ENCODE results near the gene TAB2. TPM values are rescaled to one million over a fixed set of nuclear protein-coding genes. Genes with fewer than 3 reads are reported as not detected.

TAB2 gene
- total RNA-seq, 1 donor from 2014 or later, result 50.2 TPM

- DNase-seq, result no peak
These were observed 53.6 kb downstream of the TAB2 start for GRCh38 chr6:149371154-149371553.

- no peak for DNase-seq
These were observed 54.5 kb downstream of the TAB2 start for GRCh38 chr6:149372062-149372461.

GRCh38 chr6:149373511-149373910, 56.0 kb downstream of the TAB2 start:
- DNase-seq, result no peak

GRCh38 chr6:149379977-149380376, 62.5 kb downstream of the TAB2 start:
- DNase-seq, result no peak

- no peak for DNase-seq
These were observed 63.0 kb downstream of the TAB2 start for GRCh38 chr6:149380523-149380922.

- no peak for DNase-seq
These were observed 65.9 kb downstream of the TAB2 start for GRCh38 chr6:149383371-149383770.

- DNase-seq, result no peak
These were observed 67.0 kb downstream of the TAB2 start for GRCh38 chr6:149384464-149384863.

- DNase-seq, result no peak
These were observed 68.6 kb downstream of the TAB2 start for GRCh38 chr6:149385998-149386646.

GRCh38 chr6:149387779-149388512, 70.4 kb downstream of the TAB2 start:
- no peak for DNase-seq

- no peak for DNase-seq
These were observed 72.2 kb downstream of the TAB2 start for GRCh38 chr6:149389509-149390297.

GRCh38 chr6:149392093-149392492, 74.6 kb downstream of the TAB2 start:
- DNase-seq, result no peak

- no peak for DNase-seq
These were observed 75.0 kb downstream of the TAB2 start for GRCh38 chr6:149392535-149392934.

GRCh38 chr6:149393002-149393679, 75.6 kb downstream of the TAB2 start:
- DNase-seq, result no peak

- DNase-seq, result no peak
These were observed 77.7 kb downstream of the TAB2 start for GRCh38 chr6:149395185-149395584.

GRCh38 chr6:149397384-149397783, 79.9 kb downstream of the TAB2 start:
- no peak for DNase-seq

- DNase-seq, result no peak
These were observed 82.5 kb downstream of the TAB2 start, which contains the start of gene SUMO4 for GRCh38 chr6:149400050-149400449. TSS of gene SUMO4 (plus strand) at chr6:149400262. CDS start at chr6:149400392, 130 bp downstream.

- no peak for DNase-seq
These were observed 86.0 kb downstream of the TAB2 start for GRCh38 chr6:149403534-149403933.

- DNase-seq, result no peak
These were observed 88.6 kb downstream of the TAB2 start for GRCh38 chr6:149405823-149406765.

- DNase-seq, result no peak
These were observed 92.1 kb downstream of the TAB2 start for GRCh38 chr6:149409617-149410016.

GRCh38 chr6:149410557-149410956, 93.0 kb downstream of the TAB2 start:
- DNase-seq, result no peak

- no peak for DNase-seq
These were observed 96.5 kb downstream of the TAB2 start for GRCh38 chr6:149414009-149414408.
